ENCODE data around the gene RALGAPA2.

GRCh38 chr20:20666359-20666758 is 46.1 kb downstream of the RALGAPA2 start:
- TF ChIP-seq EZH2 (IDR thresholded peaks at IDR 0.05; ENCODE audit: insufficient read depth, poor library complexity, severe bottlenecking) = no peak
- TF ChIP-seq EZH2phosphoT487 (IDR thresholded peaks at IDR 0.05; ENCODE audit: insufficient read depth, low read depth) = no peak

All from GM23248 (cell line).